ENCODE measurements around the gene BAIAP2. TPM values are rescaled to one million over a fixed set of nuclear protein-coding genes. Genes with fewer than 3 reads are reported as not detected.

The BAIAP2 gene
- total and polyA plus RNA-seq, 2 of the 13 experiments (the other 11 are each of a cell fraction or from before 2014, with no cell fraction given): 22.5 to 24.0 TPM

GRCh38 chr17:81020767-81021497 is 14.0 kb upstream of the BAIAP2 start (continued):
- TF ChIP-seq MED8 (CRISPR knock-in tag; IDR thresholded peaks at IDR 0.05; ENCODE audit: insufficient replicate concordance) (no peak), CHD4 (IDR thresholded peaks at IDR 0.05; ENCODE audit: borderline replicate concordance, low read length) (no peak), KDM2A (CRISPR knock-in tag; IDR thresholded peaks at IDR 0.05; ENCODE audit: borderline replicate concordance, low read depth) (0 out of 2 replicates have a peak, but pooled peaks have one; percentile 20), THAP7 (CRISPR knock-in tag; IDR thresholded peaks at IDR 0.05) (no peak), ZNF251 (CRISPR knock-in tag; IDR thresholded peaks at IDR 0.05) (no peak), TBX2 (CRISPR knock-in tag; IDR thresholded peaks at IDR 0.05; ENCODE audit: borderline replicate concordance) (0 out of 2 replicates have a peak, but pooled peaks have one; percentile 13), MLLT10 (CRISPR knock-in tag; IDR thresholded peaks at IDR 0.05) (no peak)
- TF ChIP-seq, protein P1, sequence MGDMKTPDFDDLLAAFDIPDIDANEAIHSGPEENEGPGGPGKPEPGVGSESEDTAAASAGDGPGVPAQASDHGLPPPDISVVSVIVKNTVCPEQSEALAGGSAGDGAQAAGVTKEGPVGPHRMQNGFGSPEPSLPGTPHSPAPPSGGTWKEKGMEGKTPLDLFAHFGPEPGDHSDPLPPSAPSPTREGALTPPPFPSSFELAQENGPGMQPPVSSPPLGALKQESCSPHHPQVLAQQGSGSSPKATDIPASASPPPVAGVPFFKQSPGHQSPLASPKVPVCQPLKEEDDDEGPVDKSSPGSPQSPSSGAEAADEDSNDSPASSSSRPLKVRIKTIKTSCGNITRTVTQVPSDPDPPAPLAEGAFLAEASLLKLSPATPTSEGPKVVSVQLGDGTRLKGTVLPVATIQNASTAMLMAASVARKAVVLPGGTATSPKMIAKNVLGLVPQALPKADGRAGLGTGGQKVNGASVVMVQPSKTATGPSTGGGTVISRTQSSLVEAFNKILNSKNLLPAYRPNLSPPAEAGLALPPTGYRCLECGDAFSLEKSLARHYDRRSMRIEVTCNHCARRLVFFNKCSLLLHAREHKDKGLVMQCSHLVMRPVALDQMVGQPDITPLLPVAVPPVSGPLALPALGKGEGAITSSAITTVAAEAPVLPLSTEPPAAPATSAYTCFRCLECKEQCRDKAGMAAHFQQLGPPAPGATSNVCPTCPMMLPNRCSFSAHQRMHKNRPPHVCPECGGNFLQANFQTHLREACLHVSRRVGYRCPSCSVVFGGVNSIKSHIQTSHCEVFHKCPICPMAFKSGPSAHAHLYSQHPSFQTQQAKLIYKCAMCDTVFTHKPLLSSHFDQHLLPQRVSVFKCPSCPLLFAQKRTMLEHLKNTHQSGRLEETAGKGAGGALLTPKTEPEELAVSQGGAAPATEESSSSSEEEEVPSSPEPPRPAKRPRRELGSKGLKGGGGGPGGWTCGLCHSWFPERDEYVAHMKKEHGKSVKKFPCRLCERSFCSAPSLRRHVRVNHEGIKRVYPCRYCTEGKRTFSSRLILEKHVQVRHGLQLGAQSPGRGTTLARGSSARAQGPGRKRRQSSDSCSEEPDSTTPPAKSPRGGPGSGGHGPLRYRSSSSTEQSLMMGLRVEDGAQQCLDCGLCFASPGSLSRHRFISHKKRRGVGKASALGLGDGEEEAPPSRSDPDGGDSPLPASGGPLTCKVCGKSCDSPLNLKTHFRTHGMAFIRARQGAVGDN (CRISPR knock-in tag; IDR thresholded peaks at IDR 0.05): peak; percentile 43
- TF ChIP-seq, protein P2, sequence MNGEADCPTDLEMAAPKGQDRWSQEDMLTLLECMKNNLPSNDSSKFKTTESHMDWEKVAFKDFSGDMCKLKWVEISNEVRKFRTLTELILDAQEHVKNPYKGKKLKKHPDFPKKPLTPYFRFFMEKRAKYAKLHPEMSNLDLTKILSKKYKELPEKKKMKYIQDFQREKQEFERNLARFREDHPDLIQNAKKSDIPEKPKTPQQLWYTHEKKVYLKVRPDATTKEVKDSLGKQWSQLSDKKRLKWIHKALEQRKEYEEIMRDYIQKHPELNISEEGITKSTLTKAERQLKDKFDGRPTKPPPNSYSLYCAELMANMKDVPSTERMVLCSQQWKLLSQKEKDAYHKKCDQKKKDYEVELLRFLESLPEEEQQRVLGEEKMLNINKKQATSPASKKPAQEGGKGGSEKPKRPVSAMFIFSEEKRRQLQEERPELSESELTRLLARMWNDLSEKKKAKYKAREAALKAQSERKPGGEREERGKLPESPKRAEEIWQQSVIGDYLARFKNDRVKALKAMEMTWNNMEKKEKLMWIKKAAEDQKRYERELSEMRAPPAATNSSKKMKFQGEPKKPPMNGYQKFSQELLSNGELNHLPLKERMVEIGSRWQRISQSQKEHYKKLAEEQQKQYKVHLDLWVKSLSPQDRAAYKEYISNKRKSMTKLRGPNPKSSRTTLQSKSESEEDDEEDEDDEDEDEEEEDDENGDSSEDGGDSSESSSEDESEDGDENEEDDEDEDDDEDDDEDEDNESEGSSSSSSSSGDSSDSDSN (CRISPR knock-in tag; IDR thresholded peaks at IDR 0.05): 0 out of 2 replicates have a peak, but pooled peaks have one; percentile 26
- TF ChIP-seq, protein P3, sequence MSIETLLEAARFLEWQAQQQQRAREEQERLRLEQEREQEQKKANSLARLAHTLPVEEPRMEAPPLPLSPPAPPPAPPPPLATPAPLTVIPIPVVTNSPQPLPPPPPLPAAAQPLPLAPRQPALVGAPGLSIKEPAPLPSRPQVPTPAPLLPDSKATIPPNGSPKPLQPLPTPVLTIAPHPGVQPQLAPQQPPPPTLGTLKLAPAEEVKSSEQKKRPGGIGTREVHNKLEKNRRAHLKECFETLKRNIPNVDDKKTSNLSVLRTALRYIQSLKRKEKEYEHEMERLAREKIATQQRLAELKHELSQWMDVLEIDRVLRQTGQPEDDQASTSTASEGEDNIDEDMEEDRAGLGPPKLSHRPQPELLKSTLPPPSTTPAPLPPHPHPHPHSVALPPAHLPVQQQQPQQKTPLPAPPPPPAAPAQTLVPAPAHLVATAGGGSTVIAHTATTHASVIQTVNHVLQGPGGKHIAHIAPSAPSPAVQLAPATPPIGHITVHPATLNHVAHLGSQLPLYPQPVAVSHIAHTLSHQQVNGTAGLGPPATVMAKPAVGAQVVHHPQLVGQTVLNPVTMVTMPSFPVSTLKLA (IDR thresholded peaks at IDR 0.05): no peak
- TF ChIP-seq, protein P4, sequence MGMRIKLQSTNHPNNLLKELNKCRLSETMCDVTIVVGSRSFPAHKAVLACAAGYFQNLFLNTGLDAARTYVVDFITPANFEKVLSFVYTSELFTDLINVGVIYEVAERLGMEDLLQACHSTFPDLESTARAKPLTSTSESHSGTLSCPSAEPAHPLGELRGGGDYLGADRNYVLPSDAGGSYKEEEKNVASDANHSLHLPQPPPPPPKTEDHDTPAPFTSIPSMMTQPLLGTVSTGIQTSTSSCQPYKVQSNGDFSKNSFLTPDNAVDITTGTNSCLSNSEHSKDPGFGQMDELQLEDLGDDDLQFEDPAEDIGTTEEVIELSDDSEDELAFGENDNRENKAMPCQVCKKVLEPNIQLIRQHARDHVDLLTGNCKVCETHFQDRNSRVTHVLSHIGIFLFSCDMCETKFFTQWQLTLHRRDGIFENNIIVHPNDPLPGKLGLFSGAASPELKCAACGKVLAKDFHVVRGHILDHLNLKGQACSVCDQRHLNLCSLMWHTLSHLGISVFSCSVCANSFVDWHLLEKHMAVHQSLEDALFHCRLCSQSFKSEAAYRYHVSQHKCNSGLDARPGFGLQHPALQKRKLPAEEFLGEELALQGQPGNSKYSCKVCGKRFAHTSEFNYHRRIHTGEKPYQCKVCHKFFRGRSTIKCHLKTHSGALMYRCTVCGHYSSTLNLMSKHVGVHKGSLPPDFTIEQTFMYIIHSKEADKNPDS (CRISPR knock-in tag; IDR thresholded peaks at IDR 0.05): no peak
